GM19025 (cell line): Measurements from ENCODE around the gene CUZD1.

ENCODE experiments used
- ATAC-seq: cut with Tn5 transposase; IDR thresholded peaks from one replicate; pipeline ENCODE4 v1.9.1; 2021; ENCODE audit warnings: mild to moderate bottlenecking, low read depth, moderate library complexity; ENCODE audit not compliant: unreplicated experiment

CUZD1 gene

DNA sequence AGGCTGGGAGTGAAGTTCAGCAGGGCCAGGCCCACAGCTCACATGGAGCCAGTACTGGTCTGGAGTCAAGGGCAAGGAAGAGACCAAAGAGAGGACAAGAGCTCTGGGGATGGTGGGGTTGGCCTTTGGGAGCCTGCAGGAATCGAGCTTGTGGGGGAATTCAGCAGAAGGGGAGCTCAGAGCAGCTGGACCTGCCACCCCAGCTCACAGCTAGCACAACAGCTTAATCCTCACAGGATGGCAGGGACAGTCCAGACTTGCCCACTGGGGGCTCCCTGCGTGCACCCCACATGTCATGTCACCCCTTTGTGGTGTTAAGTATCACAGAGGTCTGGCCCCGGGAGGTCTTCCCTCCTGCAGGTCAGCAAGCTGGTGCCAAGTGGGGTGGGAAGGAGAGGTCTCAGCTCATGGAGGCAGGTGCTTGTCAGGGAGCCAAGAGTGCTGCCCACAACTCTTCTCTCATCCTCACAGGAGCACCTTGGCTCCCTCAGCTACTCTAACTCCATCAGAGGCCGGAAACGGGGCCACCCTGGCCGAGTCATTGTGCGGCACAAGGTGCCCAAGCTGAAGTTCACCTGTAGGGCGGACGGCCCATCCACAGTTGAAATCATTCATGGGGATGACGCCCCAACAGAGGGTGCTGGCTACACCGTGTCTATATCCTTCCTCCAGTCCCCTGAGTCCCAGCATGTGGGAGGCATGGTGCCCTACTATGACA is 22.5 kb downstream of the CUZD1 start:
- ATAC-seq, result no peak

DNA sequence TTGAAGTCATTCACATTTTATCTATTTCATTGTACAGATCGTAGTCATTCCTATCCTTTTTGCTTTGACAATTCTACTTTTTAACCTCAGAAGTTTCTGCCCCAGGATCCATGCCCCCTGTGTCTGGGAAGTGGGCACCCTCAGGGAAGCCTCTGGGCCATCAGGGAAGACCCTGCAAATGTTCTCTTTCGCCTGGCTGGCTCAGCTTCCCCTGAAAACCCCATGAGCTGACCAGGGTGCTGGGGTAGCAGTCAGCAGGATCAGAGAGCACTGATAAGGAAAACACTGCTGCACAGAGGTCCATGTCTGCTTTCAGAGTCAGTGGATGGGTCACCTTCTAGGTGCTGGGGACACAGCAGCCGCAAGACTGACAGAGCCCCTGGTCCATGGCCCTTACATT is 23.8 kb downstream of the CUZD1 start:
- no peak for ATAC-seq

DNA sequence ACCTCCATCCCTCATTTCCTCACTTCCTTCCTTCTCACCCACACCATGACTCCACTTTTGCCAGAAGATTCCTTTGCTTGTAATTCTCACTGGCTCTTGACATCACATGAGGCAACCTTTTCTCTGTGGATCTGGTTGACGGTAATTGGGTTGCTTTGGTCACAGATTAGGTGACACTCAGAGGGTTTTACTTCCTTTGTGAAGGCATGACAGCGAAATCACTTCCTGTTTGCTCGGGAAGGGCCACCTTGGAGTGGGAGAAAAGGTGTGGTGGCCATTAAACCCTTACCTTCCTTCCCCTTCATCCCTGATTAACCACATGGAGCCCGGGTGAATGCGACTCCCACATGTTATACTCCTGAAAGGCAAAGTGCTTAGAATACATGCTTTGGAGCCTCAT is 30.2 kb downstream of the CUZD1 start:
- no peak for ATAC-seq

DNA sequence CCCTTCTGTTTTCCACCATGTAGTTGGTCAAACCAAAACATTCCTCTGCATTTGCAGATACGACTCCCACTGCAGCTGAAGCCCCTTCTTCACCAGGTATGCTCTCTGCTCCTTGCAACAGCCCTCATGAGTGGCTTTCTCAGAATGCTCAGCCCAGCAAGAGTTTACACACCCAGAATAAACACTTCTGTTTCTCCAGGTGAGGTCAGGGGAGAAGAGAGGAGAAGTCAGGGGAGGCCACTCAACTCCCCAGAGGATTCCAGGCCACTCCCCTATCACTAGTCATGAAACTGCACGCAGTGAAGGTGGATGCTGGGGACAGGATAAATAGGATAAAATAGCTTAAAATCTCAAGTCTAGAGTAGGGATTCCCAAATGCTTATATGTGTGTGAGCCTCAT is 31.2 kb downstream of the CUZD1 start:
- no peak for ATAC-seq

DNA sequence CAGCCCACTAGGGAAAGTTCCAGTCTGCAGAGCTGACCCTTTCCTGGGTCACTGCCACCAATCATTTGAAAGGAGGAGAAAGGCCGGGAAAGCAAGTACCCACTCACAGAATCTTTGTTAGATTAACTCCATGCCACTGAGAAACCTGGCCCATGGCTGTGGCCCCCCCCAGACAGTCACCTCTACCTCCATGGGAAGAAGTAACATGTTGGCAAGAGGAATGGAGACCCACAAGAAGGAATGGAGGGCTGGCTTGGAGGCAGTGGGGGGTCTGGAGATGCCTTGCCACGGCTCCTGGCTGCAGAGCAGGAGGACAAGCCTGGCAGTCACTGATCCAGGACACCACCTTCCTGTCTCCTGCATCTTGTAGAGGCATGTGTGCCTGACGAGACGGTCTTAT is 32.9 kb downstream of the CUZD1 start:
- ATAC-seq, result no peak

DNA sequence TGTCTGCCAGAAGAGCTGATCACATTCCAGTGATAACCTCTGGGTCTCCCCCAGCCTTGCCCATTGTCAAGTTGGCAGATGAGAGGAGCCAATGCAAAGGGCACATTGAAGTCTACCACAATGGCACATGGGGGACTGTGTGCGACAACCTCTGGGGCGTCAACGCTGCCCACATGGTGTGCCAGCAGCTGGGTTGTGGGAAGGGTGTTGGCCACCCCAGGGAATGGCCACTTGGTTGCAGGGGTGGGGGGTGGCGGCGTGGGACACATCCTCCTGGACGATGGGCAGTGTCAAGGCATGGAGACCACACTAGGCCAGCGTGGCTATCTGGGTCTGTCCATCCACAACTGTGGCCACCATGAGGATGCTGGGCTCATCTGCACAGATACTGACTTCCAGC is 43.4 kb downstream of the CUZD1 start:
- no peak for ATAC-seq

DNA sequence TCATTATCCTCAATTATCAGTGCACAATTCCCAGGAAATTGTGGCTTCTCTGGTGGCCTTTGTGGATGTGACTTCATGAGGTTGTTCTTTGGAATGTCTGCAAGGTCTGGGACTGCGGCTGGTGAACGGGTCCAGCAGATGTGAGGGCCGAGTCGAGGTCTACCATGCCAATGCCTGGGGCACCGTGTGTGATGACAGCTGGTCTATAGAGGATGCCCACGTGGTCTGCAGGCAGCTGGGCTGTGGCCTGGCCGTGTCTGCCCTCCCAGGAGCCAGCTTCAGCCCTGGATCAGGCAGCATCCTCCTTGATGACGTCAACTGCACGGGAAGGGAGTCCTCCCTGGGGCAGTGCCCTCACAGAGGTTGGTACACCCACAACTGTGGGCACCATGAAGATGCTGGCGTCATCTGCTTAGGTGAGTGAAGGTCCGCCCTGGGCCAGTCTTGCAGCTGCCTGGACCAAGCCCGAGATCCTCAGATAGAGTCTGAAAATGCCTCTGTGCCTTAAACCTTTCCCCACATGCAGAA is 46.9 kb downstream of the CUZD1 start:
- no peak for ATAC-seq

DNA sequence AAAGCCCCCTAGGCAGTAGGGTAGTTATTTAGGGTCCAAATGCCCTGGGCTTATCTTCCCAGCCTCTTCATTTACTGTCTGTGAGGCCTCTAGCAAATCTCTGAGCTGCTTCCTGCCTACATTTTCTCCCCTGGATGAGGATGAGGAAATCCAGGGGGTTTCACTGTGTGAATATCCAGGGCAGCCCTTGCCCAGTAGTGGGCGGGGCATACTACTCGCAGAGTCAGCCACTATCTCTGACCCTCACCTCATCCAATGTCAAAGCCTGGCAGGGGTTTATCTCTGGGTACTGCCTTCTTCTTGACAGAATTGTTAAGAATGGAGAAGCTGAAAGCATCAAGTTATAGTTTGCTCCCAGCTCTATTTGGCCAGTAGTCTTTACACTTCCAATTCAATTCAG is 48.9 kb downstream of the CUZD1 start:
- ATAC-seq, result no peak

DNA sequence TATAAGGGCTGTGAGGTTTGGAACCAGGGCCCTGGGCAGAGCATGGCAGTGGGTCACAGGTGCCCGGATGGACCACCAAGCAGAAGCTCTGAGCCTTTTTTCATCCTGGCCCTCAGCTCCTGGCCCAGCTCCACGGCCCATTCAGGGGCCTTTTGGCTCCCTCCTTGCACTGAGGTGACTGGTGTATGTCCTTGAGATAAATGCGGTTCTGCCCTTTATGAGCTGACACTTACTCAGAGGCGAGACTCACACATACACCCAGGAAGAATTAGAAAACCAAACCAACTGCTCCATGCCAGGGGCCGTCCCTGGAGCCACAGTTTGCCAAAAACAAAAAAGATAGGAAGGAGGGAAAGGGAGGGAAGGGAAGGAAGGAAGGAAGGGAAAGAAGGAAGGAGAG is 49.7 kb downstream of the CUZD1 start:
- ATAC-seq, result no peak

DNA sequence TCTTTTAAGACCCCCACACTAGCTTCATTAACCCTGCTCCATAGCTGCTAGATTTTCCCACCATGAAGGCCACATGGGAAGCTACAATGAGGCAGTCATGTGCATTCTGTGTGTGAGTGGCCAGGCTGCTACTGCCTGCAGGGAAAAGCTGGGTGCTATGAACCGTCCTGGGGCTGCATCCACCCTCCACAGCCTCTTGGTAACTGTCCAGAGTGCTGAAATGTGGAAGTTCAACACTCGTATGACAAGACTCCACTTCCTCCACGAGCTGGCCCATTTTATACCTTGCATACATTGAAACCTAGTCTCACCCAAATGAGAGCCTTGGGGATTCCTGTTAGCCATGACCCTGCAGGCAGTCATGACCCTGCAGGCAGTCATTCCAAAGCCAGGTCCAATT is 59.4 kb downstream of the CUZD1 start:
- ATAC-seq, result no peak

DNA sequence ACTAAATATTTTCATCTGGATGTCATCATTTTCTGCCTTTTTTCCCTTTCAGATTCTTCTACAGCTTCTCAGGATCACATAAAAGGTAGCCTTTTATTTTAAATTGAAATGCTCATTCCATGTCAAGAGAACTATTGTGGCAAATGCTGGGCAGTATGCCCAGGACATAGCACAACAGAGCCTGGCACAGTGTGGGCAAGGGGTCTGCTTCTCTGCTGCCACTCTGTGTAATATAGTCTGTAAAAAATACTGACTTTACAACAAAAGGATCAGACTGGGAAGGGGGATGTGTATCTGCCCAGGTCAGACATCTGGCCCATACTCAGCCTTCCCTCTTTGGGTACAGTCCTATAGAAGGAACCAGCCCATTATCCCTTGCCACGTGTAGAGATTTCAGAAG is 62.7 kb downstream of the CUZD1 start:
- ATAC-seq, result no peak
